K562 (cell line): ENCODE results near the gene NEK4. TPM values are rescaled to one million over a fixed set of nuclear protein-coding genes. Genes with fewer than 3 reads are reported as not detected.

Experiments
- ATAC-seq: fragments of 200-7000 bp; cut with Tn5 transposase; 3 replicates; pipeline ENCODE4 v1.9.1; 2020; ENCODE audit warnings: moderate library complexity
- BruUV-seq: library from RNA; stranded (reverse); fragments of 400-500 nt; replicated peaks from 2 replicates; lab custom pipeline; 2021; lab: Mats Ljungman, UMichigan
- CTCF ChIA-PET: fragments of 300-600 bp; formaldehyde crosslinking; extraction: SDS; loops from one replicate; lab custom pipeline; 2021; ENCODE audit warnings: low intra/inter-chr PET ratio; lab: Yijun Ruan, JAX
- POLR2A ChIA-PET: fragments of 300-600, 350-650 bp; sonication (Branson Sonifier 250); formaldehyde crosslinking; extraction: SDS; loops from one replicate; lab custom pipeline; 2021; ENCODE audit warnings: antibody characterized with exemption, inconsistent platforms; lab: Yijun Ruan, JAX
- DNase-seq, 4 experiments: peaks; one replicate each; pipeline versions ENCODE4 v3.0.0 to v3.0.0-alpha.2; 2011 to 2018; ENCODE audit warnings: low spot score in 3 of 4, mixed read lengths in 3 of 4; ENCODE audit errors: extremely low read depth in 1 of 4
- FAIRE-seq: peaks from 2 replicates; lab custom pipeline; 2011; peaks lifted over from hg19 to GRCh38; lab: Jason Lieb, UNC
- H2AFZ ChIP-seq: 2 replicates; pipeline ENCODE4 v1.6.0; 2011; ENCODE audit warnings: low read depth, low read length, control low read depth, inconsistent platforms
- H3K27ac ChIP-seq: fragments of 200-600 bp; 3 replicates; pipeline ENCODE4 v1.8.0; 2011; ENCODE audit warnings: low read depth, mild to moderate bottlenecking, control low read depth, inconsistent platforms, low read length, moderate library complexity, mixed read lengths; ENCODE audit errors: extremely low read depth
- H3K27me3 ChIP-seq, 2 experiments: fragments of 300-600 bp in 1 of 2; 2 replicates in 1 of 2; 3 replicates in 1 of 2; pipeline versions ENCODE4 v1.6.0 to v1.8.0; 2011; ENCODE audit warnings: inconsistent platforms in 2 of 2, low read length in 2 of 2, mild to moderate bottlenecking in 1 of 2, mixed read lengths in 1 of 2, moderate library complexity in 1 of 2; ENCODE audit not compliant: control insufficient read depth in 2 of 2, insufficient read depth in 2 of 2
- H3K36me3 ChIP-seq: fragments of 300-600 bp; 3 replicates; pipeline ENCODE4 v1.8.0; 2011; ENCODE audit warnings: mild to moderate bottlenecking, low read length, inconsistent platforms; ENCODE audit not compliant: control insufficient read depth, insufficient read depth
- H3K4me1 ChIP-seq, 2 experiments: fragments of 200-600 bp in 1 of 2; replicated peaks in 1 of 2; 2 replicates in 1 of 2; 3 replicates in 1 of 2; pipeline versions ENCODE4 v1.5.1 to v1.8.0; 2011; ENCODE audit warnings: inconsistent platforms in 2 of 2, low read length in 2 of 2, mild to moderate bottlenecking in 1 of 2, mixed read lengths in 1 of 2, moderate library complexity in 1 of 2; ENCODE audit not compliant: control insufficient read depth in 2 of 2, insufficient read depth in 2 of 2
- H3K4me2 ChIP-seq: 2 replicates; pipeline ENCODE4 v1.6.1; 2011; ENCODE audit warnings: low read length, control low read depth, inconsistent platforms, mixed read lengths; ENCODE audit not compliant: insufficient read depth
- H3K4me3 ChIP-seq: fragments of 200-600 bp; sonication (generic), shearing (Covaris generic); 2 replicates; pipeline ENCODE4 v1.5.1; 2016; ENCODE audit warnings: control low read depth, inconsistent platforms
- H3K79me2 ChIP-seq: fragments of 200-600 bp; 3 replicates; pipeline ENCODE4 v1.8.0; 2011; ENCODE audit warnings: low read length, inconsistent platforms; ENCODE audit not compliant: control insufficient read depth, insufficient read depth
- H3K9ac ChIP-seq, 2 experiments: 2 replicates each; pipeline versions ENCODE4 v1.6.0 to v1.6.1; 2011; ENCODE audit warnings: low read depth in 2 of 2, low read length in 2 of 2, control low read depth in 1 of 2, inconsistent platforms in 1 of 2, mild to moderate bottlenecking in 1 of 2, mixed read lengths in 1 of 2; ENCODE audit not compliant: insufficient read depth in 1 of 2
- H3K9me1 ChIP-seq: one replicate; pipeline ENCODE4 v1.6.0; 2011; ENCODE audit warnings: inconsistent platforms, mild to moderate bottlenecking, low read length, moderate library complexity; ENCODE audit not compliant: control insufficient read depth, insufficient read depth
- H3K9me3 ChIP-seq: replicated peaks from 2 replicates; pipeline ENCODE4 v1.5.1; 2011; ENCODE audit warnings: low read depth, low read length, inconsistent platforms; ENCODE audit not compliant: control insufficient read depth, insufficient read depth
- H4K20me1 ChIP-seq: replicated peaks from 2 replicates; pipeline ENCODE4 v1.6.1; 2011; ENCODE audit warnings: low read length, inconsistent platforms, mixed read lengths; ENCODE audit not compliant: control insufficient read depth, insufficient read depth
- CHCHD3 ChIP-seq: fragments of 250-450 bp; sonication (Bioruptor Pico); IDR thresholded peaks from 2 replicates; pipeline ENCODE4 v2.1.2; 2022; ENCODE audit warnings: mild to moderate bottlenecking
- CHD4 ChIP-seq: fragments of 200-600 bp; sonication (generic); IDR thresholded peaks from 3 replicates; pipeline ENCODE4 v1.6.1; 2012; ENCODE audit warnings: low read depth, mild to moderate bottlenecking, mixed read lengths, low read length, inconsistent platforms; ENCODE audit not compliant: insufficient read depth, insufficient replicate concordance, poor library complexity, severe bottlenecking
- HNRNPLL ChIP-seq: fragments of 200-400 bp; formaldehyde crosslinking; IDR thresholded peaks from 2 replicates; pipeline ENCODE4 v1.6.1; 2017; ENCODE audit warnings: low read length, low read depth, mild to moderate bottlenecking; ENCODE audit not compliant: poor library complexity, severe bottlenecking
- MCM7 ChIP-seq, 2 experiments: fragments of 450-650 bp; IDR thresholded peaks; 2 replicates each; pipeline ENCODE4 v1.6.1; 2016 to 2018
- NR2C2 ChIP-seq, 2 experiments: fragments of 200-800 bp in 1 of 2; sonication (Bioruptor generic) in 1 of 2; sonication (generic) in 1 of 2; formaldehyde crosslinking in 1 of 2; IDR thresholded peaks; 2 replicates each; pipeline versions ENCODE4 v1.6.1 to v1.8.0; 2016 to 2022; ENCODE audit warnings: mild to moderate bottlenecking in 1 of 2, missing compliant biosample characterization in 1 of 2, missing genetic modification characterization in 1 of 2, missing genetic modification reagents in 1 of 2
- PRPF4 ChIP-seq: fragments of 200-400 bp; formaldehyde crosslinking; IDR thresholded peaks from one replicate; pipeline ENCODE4 v1.6.1; 2017; ENCODE audit warnings: low read length, low read depth, mild to moderate bottlenecking; ENCODE audit not compliant: insufficient read depth, poor library complexity, severe bottlenecking
- STAG1 ChIP-seq: sonication (generic); formaldehyde crosslinking; IDR thresholded peaks from 2 replicates; pipeline ENCODE4 v1.5.0; 2020; ENCODE audit warnings: missing genetic modification reagents, borderline replicate concordance
- TAF9B ChIP-seq: fragments of 450-650 bp; IDR thresholded peaks from 2 replicates; pipeline ENCODE4 v1.6.1; 2018; ENCODE audit warnings: mild to moderate bottlenecking; ENCODE audit not compliant: partially characterized antibody
- TEAD1 ChIP-seq, 2 experiments: fragments of 450-650 bp in 1 of 2; sonication (generic) in 1 of 2; formaldehyde crosslinking; IDR thresholded peaks; 2 replicates each; pipeline versions ENCODE4 v1.4.0 to v1.8.0; 2020 to 2022; ENCODE audit warnings: mild to moderate bottlenecking in 2 of 2, missing genetic modification reagents in 1 of 2
- ZNF263 ChIP-seq: sonication (generic); formaldehyde crosslinking; IDR thresholded peaks from 2 replicates; pipeline ENCODE4 v1.8.0; 2022; ENCODE audit warnings: mild to moderate bottlenecking, missing genetic modification reagents, borderline replicate concordance
- ZNF311 ChIP-seq: fragments of 250-450 bp; sonication (Bioruptor Pico); IDR thresholded peaks from 2 replicates; pipeline ENCODE4 v1.4.0; 2020; ENCODE audit warnings: mild to moderate bottlenecking, moderate library complexity
- WGBS: fragments of 100-300 bp; shearing (Covaris generic); methylation state at CpG from one replicate; pipeline ENCODE4 v1.1.6; 2016; ENCODE audit warnings: low coverage, mixed read lengths; ENCODE audit not compliant: insufficient coverage; ENCODE audit errors: missing lambda C conversion rate; 5-methylcytosine and 5-hydroxymethylcytosine counted together
- in situ Hi-C: fragments of 300-500 bp; cut with MboI; formaldehyde crosslinking; loops from 4 replicates; pipeline ENCODE4 v1.15.0; 2018; ENCODE audit warnings: inconsistent platforms, mixed read lengths
- intact Hi-C: fragments of 100-400 bp; cut with micrococcal nuclease; formaldehyde crosslinking; loops from 2 replicates; pipeline ENCODE4 v1.14.2; 2022
- polyA plus RNA-seq, 8 experiments: library from polyadenylated mRNA; depleted of rRNA in 4 of 8; stranded (reverse) in 5 of 8; unstranded in 3 of 8; fragments of >200 nt; fragmentation: Nextera tagmentation in 2 of 8; fragmentation: Illumina TruSeq in 1 of 8; extraction: Ambion mirVana in 2 of 8; extraction: Trizol in 1 of 8; gene quantifications; 2 replicates each; pipeline versions ENCODE4 v1.2.1 to v1.2.3, GENCODE V29; 2011 to 2014; ENCODE audit warnings: inconsistent platforms in 1 of 8, missing spikeins in 1 of 8
- total RNA-seq, 7 experiments: library from RNA; depleted of rRNA in 6 of 7; stranded (reverse); fragments of >200 nt in 6 of 7; fragmentation: Illumina TruSeq in 2 of 7; extraction: Trizol in 2 of 7; gene quantifications; 2 replicates each; pipeline versions ENCODE4 v1.2.1 to v1.2.3, GENCODE V29; 2011 to 2021; ENCODE audit warnings: low replicate concordance in 1 of 7

Gene NEK4
- total and polyA plus RNA-seq, 9 of the 15 experiments (the other 6 are each of a cell fraction or from before 2014, with no cell fraction given): 5.8 to 23.1 (median 16.6) TPM

DNA sequence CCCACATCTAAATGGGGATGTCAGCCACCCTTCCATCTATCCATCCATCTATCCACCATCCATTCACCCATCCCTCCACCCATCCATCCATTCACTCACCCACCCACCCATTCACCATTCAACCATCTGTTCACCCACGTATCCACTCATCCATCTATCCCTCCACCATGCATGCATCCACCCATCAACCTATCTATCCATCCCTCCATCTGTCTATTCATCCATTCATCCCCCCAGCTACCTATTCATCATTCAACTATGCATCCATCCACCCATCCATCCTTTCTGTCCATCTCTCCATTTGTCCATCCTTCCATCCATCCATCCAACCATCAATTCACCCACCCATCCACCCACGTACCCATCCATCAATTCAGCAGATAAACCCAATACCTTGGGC lies 38.4 kb upstream of the NEK4 start:
- H3K9ac ChIP-seq: no peak overlapping the region
- 0% methylated on average over 1 of the region's 2 CpGs for WGBS
- CTCF ChIA-PET: no interaction called here
- H3K27ac ChIP-seq: no peak overlapping the region
- FAIRE-seq: no peak
- no peaks in the 10 kb centered on the region for H3K36me3 ChIP-seq
- TF ChIP-seq PRPF4 (no peak), HNRNPLL (no peak), NR2C2 (CRISPR knock-in tag; IDR thresholded peaks at IDR 0.05) (no peak), NR2C2 (tag; IDR thresholded peaks at IDR 0.05) (no peak), CHCHD3 (no peak), ZNF263 (no peak), ZNF311 (CRISPR knock-in tag) (no peak), TAF9B (no peak), STAG1 (CRISPR knock-in tag) (no peak), TEAD1 (CRISPR knock-in tag; IDR thresholded peaks at IDR 0.05) (no peak), CHD4 (no peak), MCM7 (IDR thresholded peaks at IDR 0.05) (no peak)
- TF ChIP-seq, all 486 proteins: peak for 0
- Histone ChIP-seq H4K20me1 (no peaks in the 10 kb centered on the region), H3K4me3 (no peak overlapping the region), H3K9me3 (no peaks in the 10 kb centered on the region), H3K4me1 (no peaks in the 10 kb centered on the region), H3K9me1 (no peaks in the 10 kb centered on the region), H3K4me2 (no peak overlapping the region), H3K27me3 (peaks cover 0 to 30% of the 10 kb centered on the region in 2 experiments; a peak in 3 of 5 replicates), H3K79me2 (no peaks in the 10 kb centered on the region), H2AFZ (no peak overlapping the region)
- intact Hi-C loops: no loop called here
- DNase-seq (no peak), ATAC-seq (no peak)
- in situ Hi-C loops: no loop called here
- BruUV-seq: no TSS peak
- POLR2A ChIA-PET: interaction anchor here (0.7 kb wide), 1 partner anchor 11 kb away, joined by 3 read pairs; no protein-coding TSS in a partner anchor
